Measurements from ENCODE around the gene ZNF101.

The ZNF101 gene

GRCh38 chr19:19668230-19669012 lies at the start of gene ZNF101:
TSS of gene ZNF101 (plus strand) at chr19:19668839. CDS start at chr19:19668964, 125 bp downstream.
- DNase-seq (ENCODE audit: low read depth in 2 of 2) = peak; percentile 90 to 96

- no peak for DNase-seq (ENCODE audit: low read depth in 2 of 2)
Measured at GRCh38 chr19:19619181-19619848, 49.3 kb upstream of the ZNF101 start.

GRCh38 chr19:19619849-19620210 lies 48.8 kb upstream of the ZNF101 start:
- no peak for DNase-seq (ENCODE audit: low read depth in 2 of 2)

- DNase-seq (ENCODE audit: low read depth in 2 of 2) = no peak
Measured at GRCh38 chr19:19623383-19623782, 45.3 kb upstream of the ZNF101 start.

GRCh38 chr19:19624032-19624570 lies 44.5 kb upstream of the ZNF101 start:
- DNase-seq (ENCODE audit: low read depth in 2 of 2) = no peak

- DNase-seq (ENCODE audit: low read depth in 2 of 2) = no peak
Measured at GRCh38 chr19:19626516-19627472, 41.8 kb upstream of the ZNF101 start.

- peak; percentile 28 to 50 for DNase-seq (ENCODE audit: low read depth in 2 of 2)
Measured at GRCh38 chr19:19627621-19628500, 40.8 kb upstream of the ZNF101 start, which contains the start of gene LPAR2. TSS of gene LPAR2 (minus strand) at chr19:19628220. CDS start at chr19:19627275, 945 bp downstream.

GRCh38 chr19:19628501-19629134 lies 40.0 kb upstream of the ZNF101 start:
- DNase-seq (ENCODE audit: low read depth in 2 of 2) = no peak

- DNase-seq (ENCODE audit: low read depth in 2 of 2) = no peak
Measured at GRCh38 chr19:19630062-19630414, 38.6 kb upstream of the ZNF101 start.

GRCh38 chr19:19630426-19630825 lies 38.2 kb upstream of the ZNF101 start:
- no peak for DNase-seq (ENCODE audit: low read depth in 2 of 2)

- no peak for DNase-seq (ENCODE audit: low read depth in 2 of 2)
Measured at GRCh38 chr19:19631346-19631745, 37.3 kb upstream of the ZNF101 start.

- no peak for DNase-seq (ENCODE audit: low read depth in 2 of 2)
Measured at GRCh38 chr19:19632661-19633060, 36.0 kb upstream of the ZNF101 start.

- no peak for DNase-seq (ENCODE audit: low read depth in 2 of 2)
Measured at GRCh38 chr19:19633711-19634515, 34.7 kb upstream of the ZNF101 start.

- no peak for DNase-seq (ENCODE audit: low read depth in 2 of 2)
Measured at GRCh38 chr19:19634516-19635312, 33.9 kb upstream of the ZNF101 start.

GRCh38 chr19:19635313-19635702 lies 33.3 kb upstream of the ZNF101 start:
- DNase-seq (ENCODE audit: low read depth in 2 of 2) = no peak

GRCh38 chr19:19636573-19637185 lies 32.0 kb upstream of the ZNF101 start:
- no peak for DNase-seq (ENCODE audit: low read depth in 2 of 2)

GRCh38 chr19:19637186-19637522 lies 31.5 kb upstream of the ZNF101 start:
- no peak for DNase-seq (ENCODE audit: low read depth in 2 of 2)

- no peak for DNase-seq (ENCODE audit: low read depth in 2 of 2)
Measured at GRCh38 chr19:19637523-19638251, 31.0 kb upstream of the ZNF101 start.

Data from stimulated activated CD4-positive, alpha-beta T cell treated with anti-CD3 and anti-CD28 coated beads, Interleukin-12 subunit alpha, Interleukin-12 subunit beta, amount 100 ng/mL, for 24 hours (primary cell).